ENCODE measurements around the gene ATF6.

Gene ATF6

GRCh38 chr1:161987303-161987702 is 221.2 kb downstream of the ATF6 start:
- ATAC-seq (ENCODE audit: low read depth) (no peak), DNase-seq (ENCODE audit: low spot score) (no peak)
- Histone ChIP-seq H3K4me3 (ENCODE audit: severe bottlenecking) (no peak overlapping the region), H3K27ac (ENCODE audit: poor library complexity, severe bottlenecking) (no peak overlapping the region), H3K4me1 (ENCODE audit: insufficient read depth, poor library complexity, severe bottlenecking) (no peaks in the 10 kb centered on the region), H3K27me3 (ENCODE audit: insufficient read depth, poor library complexity, severe bottlenecking) (no peaks in the 10 kb centered on the region), H3K9me3 (ENCODE audit: severe bottlenecking) (no peaks in the 10 kb centered on the region), H3K36me3 (ENCODE audit: low read depth) (no peaks in the 10 kb centered on the region)
- TF ChIP-seq CTCF (IDR thresholded peaks at IDR 0.05; ENCODE audit: poor library complexity, severe bottlenecking), result no peak

GRCh38 chr1:161987872-161988271 is 221.8 kb downstream of the ATF6 start:
- H3K4me1 ChIP-seq (ENCODE audit: insufficient read depth, poor library complexity, severe bottlenecking), result no peaks in the 10 kb centered on the region
- no peak overlapping the region for H3K4me3 ChIP-seq (ENCODE audit: severe bottlenecking)
- ATAC-seq (ENCODE audit: low read depth), result no peak
- DNase-seq (ENCODE audit: low spot score), result no peak
- H3K36me3 ChIP-seq (ENCODE audit: low read depth), result no peaks in the 10 kb centered on the region
- no peak overlapping the region for H3K27ac ChIP-seq (ENCODE audit: poor library complexity, severe bottlenecking)
- no peaks in the 10 kb centered on the region for H3K27me3 ChIP-seq (ENCODE audit: insufficient read depth, poor library complexity, severe bottlenecking)
- no peak for TF ChIP-seq CTCF (IDR thresholded peaks at IDR 0.05; ENCODE audit: poor library complexity, severe bottlenecking)
- no peaks in the 10 kb centered on the region for H3K9me3 ChIP-seq (ENCODE audit: severe bottlenecking)

GRCh38 chr1:161988413-161988812 is 222.3 kb downstream of the ATF6 start:
- H3K27me3 ChIP-seq (ENCODE audit: insufficient read depth, poor library complexity, severe bottlenecking), result no peaks in the 10 kb centered on the region
- DNase-seq (ENCODE audit: low spot score) (no peak), ATAC-seq (ENCODE audit: low read depth) (no peak)
- H3K9me3 ChIP-seq (ENCODE audit: severe bottlenecking), result no peaks in the 10 kb centered on the region
- H3K4me3 ChIP-seq (ENCODE audit: severe bottlenecking), result no peak overlapping the region
- TF ChIP-seq CTCF (IDR thresholded peaks at IDR 0.05; ENCODE audit: poor library complexity, severe bottlenecking), result no peak
- H3K36me3 ChIP-seq (ENCODE audit: low read depth), result no peaks in the 10 kb centered on the region
- H3K27ac ChIP-seq (ENCODE audit: poor library complexity, severe bottlenecking), result no peak overlapping the region
- H3K4me1 ChIP-seq (ENCODE audit: insufficient read depth, poor library complexity, severe bottlenecking), result no peaks in the 10 kb centered on the region

- H3K27me3 ChIP-seq (ENCODE audit: insufficient read depth, poor library complexity, severe bottlenecking), result no peaks in the 10 kb centered on the region
- H3K4me3 ChIP-seq (ENCODE audit: severe bottlenecking), result no peak overlapping the region
- no peak overlapping the region for H3K27ac ChIP-seq (ENCODE audit: poor library complexity, severe bottlenecking)
- H3K36me3 ChIP-seq (ENCODE audit: low read depth), result no peaks in the 10 kb centered on the region
- H3K9me3 ChIP-seq (ENCODE audit: severe bottlenecking), result no peaks in the 10 kb centered on the region
- ATAC-seq (ENCODE audit: low read depth), result no peak
- TF ChIP-seq CTCF (IDR thresholded peaks at IDR 0.05; ENCODE audit: poor library complexity, severe bottlenecking), result no peak
- no peak for DNase-seq (ENCODE audit: low spot score)
- H3K4me1 ChIP-seq (ENCODE audit: insufficient read depth, poor library complexity, severe bottlenecking), result no peaks in the 10 kb centered on the region
Measured at GRCh38 chr1:161989108-161989507, 223.0 kb downstream of the ATF6 start.

- no peaks in the 10 kb centered on the region for H3K9me3 ChIP-seq (ENCODE audit: severe bottlenecking)
- no peak for TF ChIP-seq CTCF (IDR thresholded peaks at IDR 0.05; ENCODE audit: poor library complexity, severe bottlenecking)
- H3K27ac ChIP-seq (ENCODE audit: poor library complexity, severe bottlenecking), result no peak overlapping the region
- no peaks in the 10 kb centered on the region for H3K4me1 ChIP-seq (ENCODE audit: insufficient read depth, poor library complexity, severe bottlenecking)
- DNase-seq (ENCODE audit: low spot score) (no peak), ATAC-seq (ENCODE audit: low read depth) (no peak)
- H3K4me3 ChIP-seq (ENCODE audit: severe bottlenecking), result no peak overlapping the region
- H3K36me3 ChIP-seq (ENCODE audit: low read depth), result no peaks in the 10 kb centered on the region
- no peaks in the 10 kb centered on the region for H3K27me3 ChIP-seq (ENCODE audit: insufficient read depth, poor library complexity, severe bottlenecking)
Measured at GRCh38 chr1:161989786-161990185, 223.7 kb downstream of the ATF6 start.

All from RWPE2 (cell line).